H9 (cell line): Measurements from ENCODE around the gene ZNF621. TPM values are rescaled to one million over a fixed set of nuclear protein-coding genes. Genes with fewer than 3 reads are reported as not detected.

Experiments used
- DNase-seq: peaks from one replicate; pipeline ENCODE4 v3.0.0-alpha.2; 2017
- H2AFZ ChIP-seq: one replicate; pipeline ENCODE4 v1.6.1; 2013; ENCODE audit warnings: mild to moderate bottlenecking, low read length, control low read depth, moderate library complexity
- H2AK5ac ChIP-seq: 2 replicates; pipeline ENCODE4 v1.6.1; 2013; ENCODE audit warnings: low read length, control low read depth, mixed read lengths; ENCODE audit not compliant: insufficient read length
- H2BK120ac ChIP-seq: one replicate; pipeline ENCODE4 v1.6.1; 2013; ENCODE audit warnings: low read depth, mild to moderate bottlenecking, low read length, control low read depth, inconsistent platforms; ENCODE audit not compliant: poor library complexity, severe bottlenecking
- H2BK12ac ChIP-seq: 2 replicates; pipeline ENCODE4 v1.6.1; 2013; ENCODE audit warnings: low read length, control low read depth, mixed read lengths, low read depth; ENCODE audit not compliant: insufficient read length
- H2BK15ac ChIP-seq: 2 replicates; pipeline ENCODE4 v1.6.1; 2013; ENCODE audit warnings: low read depth, low read length, control low read depth
- H2BK20ac ChIP-seq: one replicate; pipeline ENCODE4 v1.6.1; 2013; ENCODE audit warnings: low read depth, mild to moderate bottlenecking, low read length, control low read depth, inconsistent platforms; ENCODE audit not compliant: poor library complexity, severe bottlenecking
- H2BK5ac ChIP-seq: 2 replicates; pipeline ENCODE4 v1.6.1; 2013; ENCODE audit warnings: low read length, control low read depth, mixed read lengths; ENCODE audit not compliant: insufficient read length
- H3K14ac ChIP-seq: 2 replicates; pipeline ENCODE4 v1.6.1; 2013; ENCODE audit warnings: low read length, control low read depth; ENCODE audit not compliant: insufficient read depth
- H3K18ac ChIP-seq: 2 replicates; pipeline ENCODE4 v1.6.1; 2013; ENCODE audit warnings: low read depth, mild to moderate bottlenecking, mixed read lengths, low read length, control low read depth; ENCODE audit not compliant: insufficient read length
- H3K23ac ChIP-seq: 2 replicates; pipeline ENCODE4 v1.6.1; 2013; ENCODE audit warnings: low read length, control low read depth, mixed read lengths, low read depth; ENCODE audit not compliant: insufficient read length
- H3K23me2 ChIP-seq: 2 replicates; pipeline ENCODE4 v1.6.1; 2013; ENCODE audit warnings: low read depth, mild to moderate bottlenecking, mixed read lengths, low read length, control low read depth; ENCODE audit not compliant: insufficient read length, poor library complexity, severe bottlenecking
- H3K27ac ChIP-seq: 2 replicates; pipeline ENCODE4 v1.5.1; 2013; ENCODE audit warnings: low read length, control low read depth, mixed read lengths, low read depth; ENCODE audit not compliant: insufficient read length
- H3K27me3 ChIP-seq: 2 replicates; pipeline ENCODE4 v1.6.1; 2013; ENCODE audit warnings: low read length, control low read depth, inconsistent platforms; ENCODE audit not compliant: insufficient read depth
- H3K4ac ChIP-seq: 2 replicates; pipeline ENCODE4 v1.6.1; 2013; ENCODE audit warnings: low read depth, mild to moderate bottlenecking, control low read depth, inconsistent platforms, low read length, moderate library complexity
- H3K4me1 ChIP-seq: 2 replicates; pipeline ENCODE4 v1.6.1; 2013; ENCODE audit warnings: low read length, control low read depth, inconsistent platforms; ENCODE audit not compliant: insufficient read depth
- H3K4me2 ChIP-seq: 2 replicates; pipeline ENCODE4 v1.6.1; 2013; ENCODE audit warnings: low read length, control low read depth, mixed read lengths; ENCODE audit not compliant: insufficient read length, insufficient read depth
- H3K56ac ChIP-seq: 2 replicates; pipeline ENCODE4 v1.6.1; 2013; ENCODE audit warnings: low read depth, mild to moderate bottlenecking, mixed read lengths, low read length, control low read depth; ENCODE audit not compliant: insufficient read length
- H3K79me1 ChIP-seq: 2 replicates; pipeline ENCODE4 v1.6.1; 2013; ENCODE audit warnings: low read depth, mild to moderate bottlenecking, moderate library complexity, low read length, control low read depth, inconsistent platforms; ENCODE audit not compliant: insufficient read depth, poor library complexity, severe bottlenecking
- H3K79me2 ChIP-seq: 2 replicates; pipeline ENCODE4 v1.6.1; 2013; ENCODE audit warnings: low read length, control low read depth, inconsistent platforms; ENCODE audit not compliant: insufficient read depth
- H3K9ac ChIP-seq: 2 replicates; pipeline ENCODE4 v1.6.1; 2013; ENCODE audit warnings: low read length, control low read depth, mixed read lengths; ENCODE audit not compliant: insufficient read length; ENCODE audit errors: extremely low read depth
- H3K9me3 ChIP-seq: one replicate; pipeline ENCODE4 v1.6.1; 2013; ENCODE audit warnings: low read depth, low read length, inconsistent platforms; ENCODE audit not compliant: control insufficient read depth
- H3T11ph ChIP-seq: one replicate; pipeline ENCODE4 v1.6.1; 2013; ENCODE audit warnings: mild to moderate bottlenecking, low read length, control low read depth, inconsistent platforms
- H4K20me1 ChIP-seq: one replicate; pipeline ENCODE4 v1.6.1; 2013; ENCODE audit not compliant: control insufficient read depth, insufficient read length, insufficient read depth
- H4K5ac ChIP-seq: 2 replicates; pipeline ENCODE4 v1.6.1; 2013; ENCODE audit warnings: low read depth, mild to moderate bottlenecking, mixed read lengths, low read length, control low read depth; ENCODE audit not compliant: insufficient read length
- H4K8ac ChIP-seq: replicated peaks from 2 replicates; pipeline ENCODE4 v1.6.1; 2013; ENCODE audit warnings: low read length, control low read depth, mixed read lengths, low read depth; ENCODE audit not compliant: insufficient read length
- H4K91ac ChIP-seq: 2 replicates; pipeline ENCODE4 v1.6.1; 2013; ENCODE audit warnings: low read depth, mild to moderate bottlenecking, moderate library complexity, mixed read lengths, low read length, control low read depth; ENCODE audit not compliant: insufficient read length
- H3K27ac Mint-ChIP-seq, 3 experiments: 2 replicates in 2 of 3; 3 replicates in 1 of 3; pipeline ENCODE4 v1.8.0; 2020 to 2021; ENCODE audit warnings: mixed read lengths in 3 of 3, mild to moderate bottlenecking in 1 of 3, moderate library complexity in 1 of 3
- H3K27me3 Mint-ChIP-seq: 2 replicates; pipeline ENCODE4 v1.8.0; 2021; ENCODE audit warnings: low read depth, mild to moderate bottlenecking, moderate library complexity, mixed read lengths
- H3K36me3 Mint-ChIP-seq, 3 experiments: 2 replicates in 2 of 3; 3 replicates in 1 of 3; pipeline ENCODE4 v1.8.0; 2020 to 2021; ENCODE audit warnings: low read depth in 3 of 3, mixed read lengths in 3 of 3; ENCODE audit not compliant: insufficient read depth in 1 of 3
- H3K4me1 Mint-ChIP-seq, 2 experiments: 2 replicates each; pipeline ENCODE4 v1.8.0; 2020; ENCODE audit warnings: mixed read lengths in 2 of 2
- H3K4me3 Mint-ChIP-seq, 2 experiments: 2 replicates in 1 of 2; 3 replicates in 1 of 2; pipeline ENCODE4 v1.8.0; 2020 to 2021; ENCODE audit warnings: mild to moderate bottlenecking in 2 of 2, mixed read lengths in 2 of 2, moderate library complexity in 1 of 2
- H3K9me3 Mint-ChIP-seq, 2 experiments: 2 replicates in 1 of 2; 3 replicates in 1 of 2; pipeline ENCODE4 v1.8.0; 2020; ENCODE audit warnings: mild to moderate bottlenecking in 2 of 2, mixed read lengths in 2 of 2, moderate library complexity in 1 of 2
- WGBS: extraction: QIAGEN DNeasy Blood & Tissue Kit; methylation state at CpG from one replicate; pipeline ENCODE4 v1.1.7; 2013; ENCODE audit warnings: missing lambda C conversion rate, low lambda C conversion rate, mixed read lengths; ENCODE audit not compliant: insufficient read length; ENCODE audit errors: extremely low coverage; 5-methylcytosine and 5-hydroxymethylcytosine counted together
- total RNA-seq: library from RNA; stranded (reverse); gene quantifications from 2 replicates; pipeline ENCODE4 v1.2.1, GENCODE V29; 2021
- TF ChIP-seq, protein P1 (sequence below): fragments of 200-600 bp; sonication (generic); conservative IDR thresholded peaks from 3 replicates; pipeline ENCODE4 v1.8.0; 2021; ENCODE audit warnings: antibody characterized with exemption, mild to moderate bottlenecking

The ZNF621 gene
- total RNA-seq, 1 experiment from 2014 or later, result 23.8 TPM

DNA sequence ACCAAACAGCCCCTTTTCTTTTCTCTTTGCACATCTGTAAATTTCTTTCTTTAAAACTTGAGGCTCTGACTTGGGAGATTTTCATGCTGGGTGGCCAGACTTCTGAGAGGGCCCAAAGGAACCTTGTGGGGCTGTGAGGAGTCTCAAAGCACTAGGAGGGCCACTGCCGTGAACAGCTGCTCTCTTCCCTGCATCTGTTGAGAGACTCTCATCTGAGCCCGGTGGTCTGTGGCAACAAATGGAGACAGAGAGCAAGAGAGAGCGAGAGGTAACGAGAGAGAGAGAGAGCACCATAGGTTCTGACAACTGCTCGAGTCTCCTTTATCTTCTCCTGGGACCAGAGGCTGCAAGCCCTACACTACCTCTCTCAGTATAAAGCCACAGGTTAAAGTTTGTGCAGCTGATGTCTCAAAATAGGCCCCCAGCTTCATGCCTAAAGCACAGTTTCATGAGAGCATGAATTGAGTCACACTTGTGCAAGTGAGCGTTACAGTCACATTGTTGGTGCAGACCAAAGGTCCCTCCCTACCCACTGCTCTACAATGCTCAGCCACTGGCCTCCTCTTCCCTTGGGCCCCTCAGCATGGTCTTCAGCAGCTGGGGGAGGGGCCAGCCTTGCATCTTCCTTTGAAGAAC is 60.7 kb downstream of the ZNF621 start:
- WGBS, result no CpG with 5 or more reads among the region's 6 CpGs
- no peak overlapping the region for H3K27ac ChIP-seq
- H4K5ac ChIP-seq, result no peak overlapping the region
- H2AK5ac ChIP-seq, result no peak overlapping the region
- no peak overlapping the region for H2BK12ac ChIP-seq
- H3K79me2 ChIP-seq, result no peaks in the 10 kb centered on the region
- H3K9me3 Mint-ChIP-seq, result no peaks in the 10 kb centered on the region; a peak in 2 of 5 replicates
- no peaks in the 10 kb centered on the region for H3K27me3 ChIP-seq
- peaks cover 4% of the 10 kb centered on the region; the same call in 1 of the 2 replicates for H3K27me3 Mint-ChIP-seq
- H2BK120ac ChIP-seq, result no peak overlapping the region
- no peaks in the 10 kb centered on the region for H3K79me1 ChIP-seq
- no peak overlapping the region for H3K27ac Mint-ChIP-seq
- no peak overlapping the region for H3K23ac ChIP-seq
- no peak overlapping the region for H3K56ac ChIP-seq
- H3K14ac ChIP-seq, result no peak overlapping the region
- no peak overlapping the region for H3K18ac ChIP-seq
- no peaks in the 10 kb centered on the region for H4K20me1 ChIP-seq
- H2BK5ac ChIP-seq, result no peak overlapping the region
- H4K91ac ChIP-seq, result no peak overlapping the region
- TF ChIP-seq, protein P1, sequence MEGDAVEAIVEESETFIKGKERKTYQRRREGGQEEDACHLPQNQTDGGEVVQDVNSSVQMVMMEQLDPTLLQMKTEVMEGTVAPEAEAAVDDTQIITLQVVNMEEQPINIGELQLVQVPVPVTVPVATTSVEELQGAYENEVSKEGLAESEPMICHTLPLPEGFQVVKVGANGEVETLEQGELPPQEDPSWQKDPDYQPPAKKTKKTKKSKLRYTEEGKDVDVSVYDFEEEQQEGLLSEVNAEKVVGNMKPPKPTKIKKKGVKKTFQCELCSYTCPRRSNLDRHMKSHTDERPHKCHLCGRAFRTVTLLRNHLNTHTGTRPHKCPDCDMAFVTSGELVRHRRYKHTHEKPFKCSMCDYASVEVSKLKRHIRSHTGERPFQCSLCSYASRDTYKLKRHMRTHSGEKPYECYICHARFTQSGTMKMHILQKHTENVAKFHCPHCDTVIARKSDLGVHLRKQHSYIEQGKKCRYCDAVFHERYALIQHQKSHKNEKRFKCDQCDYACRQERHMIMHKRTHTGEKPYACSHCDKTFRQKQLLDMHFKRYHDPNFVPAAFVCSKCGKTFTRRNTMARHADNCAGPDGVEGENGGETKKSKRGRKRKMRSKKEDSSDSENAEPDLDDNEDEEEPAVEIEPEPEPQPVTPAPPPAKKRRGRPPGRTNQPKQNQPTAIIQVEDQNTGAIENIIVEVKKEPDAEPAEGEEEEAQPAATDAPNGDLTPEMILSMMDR, result no peak
- H3K9ac ChIP-seq, result no peak overlapping the region
- no peak overlapping the region for H4K8ac ChIP-seq
- H3K4me2 ChIP-seq, result no peak overlapping the region
- peaks cover 36 to 42% of the 10 kb centered on the region in 2 experiments for H3K4me1 Mint-ChIP-seq
- no peak overlapping the region for H2BK20ac ChIP-seq
- H3K4me1 ChIP-seq, result peaks cover 2% of the 10 kb centered on the region; the same call in 1 of the 2 replicates
- no peak overlapping the region for H2BK15ac ChIP-seq
- no peak overlapping the region for H3T11ph ChIP-seq
- no peak for DNase-seq
- no peak overlapping the region for H2AFZ ChIP-seq
- H3K4ac ChIP-seq, result no peak overlapping the region
- H3K23me2 ChIP-seq, result no peaks in the 10 kb centered on the region
- H3K9me3 ChIP-seq, result no peaks in the 10 kb centered on the region
- H3K4me3 Mint-ChIP-seq, result no peak overlapping the region
- H3K36me3 Mint-ChIP-seq, result no peaks in the 10 kb centered on the region; a peak in 2 of 7 replicates
